HepG2 (cell line): ENCODE data around the gene AARSD1. TPM values are rescaled to one million over a fixed set of nuclear protein-coding genes. Genes with fewer than 3 reads are reported as not detected.

Experiments used
- ARNT2 ChIP-seq: sonication (generic); formaldehyde crosslinking; IDR thresholded peaks from 2 replicates; pipeline ENCODE4 v1.8.0; 2022; ENCODE audit warnings: mild to moderate bottlenecking, low read depth, missing genetic modification reagents, moderate library complexity
- CBFB ChIP-seq: sonication (generic); formaldehyde crosslinking; IDR thresholded peaks from 2 replicates; pipeline ENCODE4 v1.4.0; 2020; ENCODE audit warnings: missing genetic modification reagents
- EP300 ChIP-seq, 3 experiments: sonication (generic) in 1 of 3; formaldehyde crosslinking in 1 of 3; IDR thresholded peaks; 2 replicates each; pipeline versions ENCODE4 v1.5.1 to v1.6.1; 2011 to 2020; ENCODE audit warnings: low read depth in 2 of 3, low read length in 2 of 3, borderline replicate concordance in 1 of 3, improper control_type of control experiment in 1 of 3, mild to moderate bottlenecking in 1 of 3, missing genetic modification reagents in 1 of 3, moderate library complexity in 1 of 3
- FOXP1 ChIP-seq, 2 experiments: fragments of 450-650 bp in 1 of 2; IDR thresholded peaks; 2 replicates each; pipeline ENCODE4 v1.6.1; 2017 to 2018; ENCODE audit warnings: antibody characterized with exemption in 1 of 2
- GATAD1 ChIP-seq: IDR thresholded peaks from 2 replicates; pipeline ENCODE4 v1.6.1; 2016; ENCODE audit warnings: missing genetic modification reagents, missing compliant biosample characterization
- HOXA5 ChIP-seq: sonication (generic); formaldehyde crosslinking; IDR thresholded peaks from 2 replicates; pipeline ENCODE4 v1.4.0; 2020; ENCODE audit warnings: missing genetic modification reagents
- ISL2 ChIP-seq: sonication (generic); formaldehyde crosslinking; IDR thresholded peaks from 2 replicates; pipeline ENCODE4 v1.5.0; 2020; ENCODE audit warnings: missing genetic modification reagents
- KAT7 ChIP-seq: IDR thresholded peaks from 2 replicates; pipeline ENCODE4 v1.6.1; 2018; ENCODE audit warnings: borderline replicate concordance, missing compliant biosample characterization
- KAT8 ChIP-seq: IDR thresholded peaks from 2 replicates; pipeline ENCODE4 v1.6.1; 2016; ENCODE audit warnings: missing genetic modification reagents, missing compliant biosample characterization
- KLF16 ChIP-seq, 2 experiments: sonication (generic) in 1 of 2; formaldehyde crosslinking in 1 of 2; IDR thresholded peaks; 2 replicates each; pipeline versions ENCODE4 v1.6.1 to v1.8.0; 2016 to 2023; ENCODE audit warnings: missing genetic modification reagents in 2 of 2, missing compliant biosample characterization in 1 of 2
- KLF6 ChIP-seq: IDR thresholded peaks from 2 replicates; pipeline ENCODE4 v1.8.0; 2016; ENCODE audit warnings: missing biosample characterization, missing genetic modification reagents
- NR2F6 ChIP-seq, 2 experiments: IDR thresholded peaks; 2 replicates each; pipeline ENCODE4 v1.6.1; 2016; ENCODE audit warnings: antibody characterized with exemption in 1 of 2, mild to moderate bottlenecking in 1 of 2
- PAXIP1 ChIP-seq: sonication (generic); formaldehyde crosslinking; conservative IDR thresholded peaks from 2 replicates; pipeline ENCODE4 v1.4.0; 2020; ENCODE audit warnings: mild to moderate bottlenecking, missing genetic modification reagents, moderate library complexity
- SAP130 ChIP-seq: IDR thresholded peaks from 2 replicates; pipeline ENCODE4 v1.6.1; 2016; ENCODE audit warnings: low read depth
- SIN3A ChIP-seq: IDR thresholded peaks from 2 replicates; pipeline ENCODE4 v1.6.1; 2011; ENCODE audit warnings: low read depth, mild to moderate bottlenecking, control low read depth, low read length, borderline replicate concordance
- ZBTB25 ChIP-seq: IDR thresholded peaks from 2 replicates; pipeline ENCODE4 v1.6.1; 2018; ENCODE audit warnings: missing genetic modification reagents
- ZNF124 ChIP-seq: sonication (generic); formaldehyde crosslinking; IDR thresholded peaks from 2 replicates; pipeline ENCODE4 v1.4.0; 2020; ENCODE audit warnings: missing genetic modification reagents
- ZNF205 ChIP-seq: IDR thresholded peaks from 2 replicates; pipeline ENCODE4 v1.6.1; 2018; ENCODE audit warnings: missing biosample characterization, missing genetic modification reagents
- ZNF609 ChIP-seq: sonication (generic); formaldehyde crosslinking; IDR thresholded peaks from 2 replicates; pipeline ENCODE4 v1.4.0; 2020; ENCODE audit warnings: mild to moderate bottlenecking, missing genetic modification reagents, borderline replicate concordance
- ZNF614 ChIP-seq: IDR thresholded peaks from 2 replicates; pipeline ENCODE4 v1.6.1; 2018; ENCODE audit warnings: missing biosample characterization, missing genetic modification reagents, inconsistent platforms, borderline replicate concordance
- polyA plus RNA-seq, 8 experiments: library from polyadenylated mRNA; depleted of rRNA in 3 of 8; stranded (reverse) in 7 of 8; unstranded in 1 of 8; fragments of >200 nt; fragmentation: Illumina TruSeq in 4 of 8; extraction: Trizol in 4 of 8; gene quantifications; 2 replicates each; pipeline versions ENCODE4 v1.2.1 to v1.2.3, GENCODE V29; 2011 to 2016; ENCODE audit warnings: low read depth in 4 of 8, missing spikeins in 1 of 8, mixed read lengths in 1 of 8; ENCODE audit not compliant: insufficient read depth in 1 of 8
- total RNA-seq, 5 experiments: library from RNA; depleted of rRNA; stranded (reverse); fragments of >200 nt; fragmentation: Illumina TruSeq; extraction: Trizol; gene quantifications; 2 replicates each; pipeline ENCODE4 v1.2.3, GENCODE V29; 2016; ENCODE audit warnings: low read depth in 1 of 5

Gene AARSD1
- total and polyA plus RNA-seq, 2 of the 13 experiments (the other 11 are each of a cell fraction or from before 2014, with no cell fraction given): 24.7 to 29.3 TPM

GRCh38 chr17:42918902-42919521, 45.2 kb downstream of the AARSD1 start (continued):
- TF ChIP-seq KLF16 (CRISPR knock-in tag; IDR thresholded peaks at IDR 0.05) (peak in 1 of 2 experiments; percentile 61; a peak in 1 of 4 replicates), EP300 (IDR thresholded peaks at IDR 0.05; ENCODE audit: low read depth in 2 of 2, low read length in 2 of 2) (peak in 1 of 2 experiments; percentile 77; a peak in 2 of 4 replicates), EP300 (CRISPR knock-in tag; IDR thresholded peaks at IDR 0.05; ENCODE audit: borderline replicate concordance) (no peak; the same call in 1 of the 2 replicates), HOXA5 (no peak), ZNF205 (CRISPR knock-in tag) (peak; percentile 67; the same call in 1 of the 2 replicates), SAP130 (peak; percentile 82), KAT7 (CRISPR knock-in tag) (no peak), SIN3A (0 out of 2 replicates have a peak, but pooled peaks have one; percentile 25), NR2F6 (IDR thresholded peaks at IDR 0.05) (0 out of 2 replicates have a peak, but pooled peaks have one; percentile 16), NR2F6 (CRISPR knock-in tag; IDR thresholded peaks at IDR 0.05) (peak; percentile 55), KAT8 (peak; percentile 50; the same call in 1 of the 2 replicates), CBFB (CRISPR knock-in tag) (no peak; the same call in 1 of the 2 replicates), FOXP1 (IDR thresholded peaks at IDR 0.05) (no peak), FOXP1 (CRISPR knock-in tag; IDR thresholded peaks at IDR 0.05) (peak; percentile 87), ISL2 (peak; percentile 46; the same call in 1 of the 2 replicates), KLF6 (0 out of 2 replicates have a peak, but pooled peaks have one; percentile 22), GATAD1 (CRISPR knock-in tag) (peak; percentile 44; the same call in 1 of the 2 replicates), PAXIP1 (CRISPR knock-in tag) (peak; percentile 77), ZNF124 (CRISPR knock-in tag) (peak; percentile 62; the same call in 1 of the 2 replicates), ZNF609 (CRISPR knock-in tag) (peak; percentile 77; the same call in 1 of the 2 replicates), ARNT2 (CRISPR knock-in tag) (peak; percentile 27; the same call in 1 of the 2 replicates), ZBTB25 (peak; percentile 37; the same call in 1 of the 2 replicates), ZNF614 (CRISPR knock-in tag) (peak; percentile 64; the same call in 1 of the 2 replicates)
